HG03045 (cell line): ENCODE data around the gene SLC26A11.
"Not testable (repeated sequence)": the region's sequence is repeated elsewhere in the genome, so short reads cannot be mapped to it uniquely, and the experiment has no call there.

Experiments used
- ATAC-seq: cut with Tn5 transposase; IDR thresholded peaks from one replicate; pipeline ENCODE4 v1.9.1; 2021; ENCODE audit warnings: mild to moderate bottlenecking, moderate library complexity; ENCODE audit not compliant: unreplicated experiment

Gene SLC26A11

GRCh38 chr17:80259457-80260068 lies 39.3 kb downstream of the SLC26A11 start:
- ATAC-seq: no peak

GRCh38 chr17:80260069-80260535 lies 39.9 kb downstream of the SLC26A11 start:
- peak; percentile 38 for ATAC-seq

- ATAC-seq: peak; percentile 34
These were observed 40.5 kb downstream of the SLC26A11 start, which contains the start of gene RNF213 for GRCh38 chr17:80260791-80261158. Gene RNF213, plus strand, starts transcription at chr17:80260852. Its CDS starts 2,830 bp downstream, at chr17:80263682.

GRCh38 chr17:80261159-80261894 lies 41.1 kb downstream of the SLC26A11 start:
- peak; percentile 2 for ATAC-seq

GRCh38 chr17:80261895-80262279 lies 41.7 kb downstream of the SLC26A11 start:
- no peak for ATAC-seq

GRCh38 chr17:80262291-80262690 lies 42.1 kb downstream of the SLC26A11 start:
- ATAC-seq: no peak

GRCh38 chr17:80262775-80263244 lies 42.6 kb downstream of the SLC26A11 start:
- ATAC-seq: no peak

- peak; percentile 36 for ATAC-seq
These were observed 43.3 kb downstream of the SLC26A11 start for GRCh38 chr17:80263253-80264204.

- ATAC-seq: no peak
These were observed 44.2 kb downstream of the SLC26A11 start for GRCh38 chr17:80264205-80265075.

GRCh38 chr17:80265205-80266068 lies 45.2 kb downstream of the SLC26A11 start:
- ATAC-seq: no peak

- ATAC-seq: no peak
These were observed 47.2 kb downstream of the SLC26A11 start for GRCh38 chr17:80267391-80267790.

- ATAC-seq: no peak
These were observed 48.2 kb downstream of the SLC26A11 start for GRCh38 chr17:80268427-80268826.

- ATAC-seq: no peak
These were observed 49.2 kb downstream of the SLC26A11 start for GRCh38 chr17:80269405-80269807.

- no peak for ATAC-seq
These were observed 49.9 kb downstream of the SLC26A11 start for GRCh38 chr17:80270104-80270503.

GRCh38 chr17:80270836-80271235 lies 50.6 kb downstream of the SLC26A11 start:
- no peak for ATAC-seq

GRCh38 chr17:80272366-80272765 lies 52.1 kb downstream of the SLC26A11 start:
- no peak for ATAC-seq

- ATAC-seq: no peak
These were observed 54.1 kb downstream of the SLC26A11 start for GRCh38 chr17:80274331-80274730.

- no peak for ATAC-seq
These were observed 54.7 kb downstream of the SLC26A11 start for GRCh38 chr17:80274871-80275449.

- not testable (repeated sequence) for ATAC-seq
These were observed 55.6 kb downstream of the SLC26A11 start for GRCh38 chr17:80275857-80276256.
